ENCODE measurements around the gene RBM39.

- no peak for TF ChIP-seq CTCF (IDR thresholded peaks at IDR 0.05)
- TF ChIP-seq EP300 (IDR thresholded peaks at IDR 0.05), result no peak
These were observed 6.1 kb downstream of the RBM39 start for GRCh38 chr20:35735826-35736470.
